Lung (tissue), 12 donors: ENCODE results near the gene SMARCD3. TPM values are rescaled to one million over a fixed set of nuclear protein-coding genes. Genes with fewer than 3 reads are reported as not detected.

Experiments used
- ATAC-seq: fragments of 200-7000 bp; cut with Tn5 transposase; one replicate; pipeline ENCODE4 v1.9.1; 2020; ENCODE audit warnings: moderate number of reproducible peaks; ENCODE audit not compliant: insufficient read depth, low FRiP score
- DNase-seq, 3 donors: peaks; one replicate each; pipeline ENCODE4 v3.0.0-alpha.2; 2013 to 2017
- H3K27ac ChIP-seq, 2 donors: one replicate each; pipeline ENCODE4 v1.5.1; 2013; ENCODE audit warnings: mild to moderate bottlenecking in 2 of 2, moderate library complexity in 2 of 2, control low read depth in 1 of 2, inconsistent platforms in 1 of 2, low read depth in 1 of 2, low read length in 1 of 2
- H3K27me3 ChIP-seq, 3 donors: one replicate each; pipeline ENCODE4 v1.5.1; 2013; ENCODE audit warnings: low read length in 2 of 3; ENCODE audit not compliant: control insufficient read depth in 3 of 3, insufficient read depth in 3 of 3
- H3K36me3 ChIP-seq, 4 donors: one replicate each; pipeline ENCODE4 v1.5.1; 2013; ENCODE audit warnings: low read length in 4 of 4, mild to moderate bottlenecking in 1 of 4, moderate library complexity in 1 of 4; ENCODE audit not compliant: control insufficient read depth in 4 of 4, insufficient read depth in 4 of 4
- H3K4me1 ChIP-seq, 5 donors: one replicate each; pipeline ENCODE4 v1.5.1; 2013; ENCODE audit warnings: low read length in 5 of 5, mild to moderate bottlenecking in 2 of 5, moderate library complexity in 1 of 5; ENCODE audit not compliant: control insufficient read depth in 5 of 5, insufficient read depth in 5 of 5
- H3K4me3 ChIP-seq: one replicate; pipeline ENCODE4 v1.5.1; 2013; ENCODE audit warnings: mild to moderate bottlenecking, control low read depth, moderate library complexity
- H3K9ac ChIP-seq, 2 donors: one replicate each; pipeline ENCODE4 v1.5.1; 2013; ENCODE audit warnings: low read length in 2 of 2, control low read depth in 1 of 2; ENCODE audit not compliant: insufficient read depth in 1 of 2
- H3K9me3 ChIP-seq, 4 donors: one replicate each; pipeline ENCODE4 v1.5.1; 2013; ENCODE audit warnings: low read length in 3 of 4, mild to moderate bottlenecking in 1 of 4, moderate library complexity in 1 of 4; ENCODE audit not compliant: control insufficient read depth in 4 of 4, insufficient read depth in 3 of 4
- CTCF ChIP-seq: IDR thresholded peaks from 2 replicates; pipeline ENCODE4 v1.5.1; 2012; ENCODE audit warnings: mild to moderate bottlenecking; ENCODE audit errors: control extremely low read depth, extremely low read depth
- WGBS, 2 donors: extraction: QIAGEN DNeasy Blood & Tissue Kit; methylation state at CpG; one replicate each; pipeline ENCODE4 v1.1.7; 2013; 5-methylcytosine and 5-hydroxymethylcytosine counted together
- polyA plus RNA-seq, 2 donors: library from polyadenylated mRNA; stranded (reverse); fragments of 200-250 nt; gene quantifications; one replicate each; pipeline ENCODE4 v1.2.1, GENCODE V29; 2013
- total RNA-seq, 2 donors: library from RNA; depleted of rRNA in 1 of 2; stranded (reverse); fragments of >200 nt in 1 of 2; gene quantifications; one replicate each; pipeline ENCODE4 v1.2.1, GENCODE V29; 2014 to 2021
- donor health status: control.
- donor health status: control.
- donor health status: Bipolar disorder and iron deficiency.
- donor health status: healthy.
- donor health status: DM: yes; HTN: yes; CAD: no.

The SMARCD3 gene
- total and polyA plus RNA-seq, 4 donors, result 37.5 to 70.9 (median 51.4) TPM

- no peaks in the 10 kb centered on the region for H3K27me3 ChIP-seq
- peaks cover 0 to 2% (median 0%) of the 10 kb centered on the region in 4 donors for H3K9me3 ChIP-seq
- H3K4me1 ChIP-seq, result peaks cover 0 to 22% (median 5%) of the 10 kb centered on the region in 5 donors
- WGBS, 2 donors, result 58 to 87% methylated on average over 9 of the region's 9 CpGs
- no peak for ATAC-seq
- no peak for DNase-seq
- H3K9ac ChIP-seq, result no peak overlapping the region
- TF ChIP-seq CTCF, result no peak
- no peak overlapping the region for H3K27ac ChIP-seq
- H3K36me3 ChIP-seq, result peaks cover 0 to 3% (median 0%) of the 10 kb centered on the region in 4 donors
- H3K4me3 ChIP-seq, result no peak overlapping the region
These were observed 25.9 kb upstream of the SMARCD3 start for GRCh38 chr7:151274396-151274795.

GRCh38 chr7:151273651-151274390 is 25.3 kb upstream of the SMARCD3 start:
- Histone ChIP-seq H3K4me3 (no peak overlapping the region), H3K4me1 (peaks cover 0 to 22% (median 5%) of the 10 kb centered on the region in 5 donors), H3K27ac (peak overlapping the region in 1 of 2 donors; percentile 4), H3K9ac (no peak overlapping the region), H3K9me3 (peaks cover 0 to 2% (median 0%) of the 10 kb centered on the region in 4 donors), H3K36me3 (peaks cover 0 to 3% (median 0%) of the 10 kb centered on the region in 4 donors), H3K27me3 (no peaks in the 10 kb centered on the region)
- no peak for ATAC-seq
- TF ChIP-seq CTCF, result no peak
- DNase-seq, result no peak
- WGBS, 2 donors, result 58 to 72% methylated on average over 9 of the region's 9 CpGs

GRCh38 chr7:151272877-151273276 is 24.4 kb upstream of the SMARCD3 start:
- peaks cover 0 to 22% (median 5%) of the 10 kb centered on the region in 5 donors for H3K4me1 ChIP-seq
- H3K4me3 ChIP-seq, result no peak overlapping the region
- no peaks in the 10 kb centered on the region for H3K27me3 ChIP-seq
- peaks cover 0 to 3% (median 0%) of the 10 kb centered on the region in 4 donors for H3K36me3 ChIP-seq
- 91 to 94% methylated on average over 7 of the region's 7 CpGs for WGBS, 2 donors
- no peak overlapping the region for H3K9ac ChIP-seq
- ATAC-seq, result no peak
- peaks cover 0 to 2% (median 0%) of the 10 kb centered on the region in 4 donors for H3K9me3 ChIP-seq
- DNase-seq, result no peak
- no peak for TF ChIP-seq CTCF
- peak overlapping the region in 1 of 2 donors; percentile 63 for H3K27ac ChIP-seq
